ENCODE measurements around the gene AR.

Gene AR

GRCh38 chrX:67674741-67675140 lies 130.9 kb downstream of the AR start:
- no peak overlapping the region for H3K27ac ChIP-seq
- no peak for DNase-seq (ENCODE audit: low read depth, low spot score)
- no peak overlapping the region for H3K4me3 ChIP-seq
- no peaks in the 10 kb centered on the region for H3K36me3 ChIP-seq (ENCODE audit: insufficient read depth, low read length)
- no peak for TF ChIP-seq EZH2 (IDR thresholded peaks at IDR 0.05)
- no peak for TF ChIP-seq POLR2AphosphoS5 (IDR thresholded peaks at IDR 0.05; ENCODE audit: borderline replicate concordance, low read depth, low read length)
- no peak for TF ChIP-seq FOXP2 (optimal IDR thresholded peaks at IDR 0.05; ENCODE audit: control extremely low read depth, extremely low read length, insufficient read depth)
- no peaks in the 10 kb centered on the region for H3K9me3 ChIP-seq (ENCODE audit: low read depth, low read length)
- H3K9ac ChIP-seq (ENCODE audit: insufficient read length): no peak overlapping the region

- Histone ChIP-seq H3K9me3 (ENCODE audit: low read depth, low read length) (no peaks in the 10 kb centered on the region), H3K4me3 (no peak overlapping the region), H3K36me3 (ENCODE audit: insufficient read depth, low read length) (no peaks in the 10 kb centered on the region), H3K9ac (ENCODE audit: insufficient read length) (no peak overlapping the region), H3K27ac (no peak overlapping the region)
- no peak for TF ChIP-seq EZH2 (IDR thresholded peaks at IDR 0.05)
- TF ChIP-seq FOXP2 (optimal IDR thresholded peaks at IDR 0.05; ENCODE audit: control extremely low read depth, extremely low read length, insufficient read depth): no peak
- TF ChIP-seq POLR2AphosphoS5 (IDR thresholded peaks at IDR 0.05; ENCODE audit: borderline replicate concordance, low read depth, low read length): no peak
- no peak for DNase-seq (ENCODE audit: low read depth, low spot score)
These were observed 140.3 kb downstream of the AR start for GRCh38 chrX:67684136-67684535.

GRCh38 chrX:67692246-67692645 lies 148.4 kb downstream of the AR start:
- Histone ChIP-seq H3K27ac (no peak overlapping the region), H3K36me3 (ENCODE audit: insufficient read depth, low read length) (no peaks in the 10 kb centered on the region), H3K9ac (ENCODE audit: insufficient read length) (no peak overlapping the region), H3K9me3 (ENCODE audit: low read depth, low read length) (no peaks in the 10 kb centered on the region), H3K4me3 (no peak overlapping the region)
- no peak for DNase-seq (ENCODE audit: low read depth, low spot score)
- TF ChIP-seq POLR2AphosphoS5 (IDR thresholded peaks at IDR 0.05; ENCODE audit: borderline replicate concordance, low read depth, low read length): no peak
- TF ChIP-seq EZH2 (IDR thresholded peaks at IDR 0.05): no peak
- no peak for TF ChIP-seq FOXP2 (optimal IDR thresholded peaks at IDR 0.05; ENCODE audit: control extremely low read depth, extremely low read length, insufficient read depth)

DNA sequence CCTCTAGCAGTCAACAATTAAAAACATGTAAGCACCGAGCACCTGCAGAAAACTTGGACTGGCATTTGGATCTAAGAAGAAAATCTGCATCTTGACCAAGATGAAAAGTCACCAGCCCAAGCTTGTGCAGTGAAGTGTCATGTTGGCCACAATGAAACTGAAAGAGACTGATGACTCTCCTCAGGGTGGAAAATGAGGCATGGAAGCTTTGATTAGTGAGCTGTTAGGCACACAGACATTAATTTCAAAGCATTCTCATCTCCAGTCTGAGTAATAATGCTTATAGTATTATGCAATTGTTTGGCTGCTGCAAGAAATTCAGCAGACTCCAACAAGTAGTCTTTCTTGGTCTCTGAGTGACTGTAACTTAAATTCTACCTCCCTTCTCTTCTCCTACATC lies 150.1 kb downstream of the AR start:
- no peak for TF ChIP-seq FOXP2 (optimal IDR thresholded peaks at IDR 0.05; ENCODE audit: control extremely low read depth, extremely low read length, insufficient read depth)
- TF ChIP-seq EZH2 (IDR thresholded peaks at IDR 0.05): no peak
- TF ChIP-seq POLR2AphosphoS5 (IDR thresholded peaks at IDR 0.05; ENCODE audit: borderline replicate concordance, low read depth, low read length): no peak
- no peaks in the 10 kb centered on the region for H3K36me3 ChIP-seq (ENCODE audit: insufficient read depth, low read length)
- H3K9me3 ChIP-seq (ENCODE audit: low read depth, low read length): no peaks in the 10 kb centered on the region
- no peak overlapping the region for H3K9ac ChIP-seq (ENCODE audit: insufficient read length)
- DNase-seq (ENCODE audit: low read depth, low spot score): no peak
- no peak overlapping the region for H3K4me3 ChIP-seq
- no peak overlapping the region for H3K27ac ChIP-seq

DNA sequence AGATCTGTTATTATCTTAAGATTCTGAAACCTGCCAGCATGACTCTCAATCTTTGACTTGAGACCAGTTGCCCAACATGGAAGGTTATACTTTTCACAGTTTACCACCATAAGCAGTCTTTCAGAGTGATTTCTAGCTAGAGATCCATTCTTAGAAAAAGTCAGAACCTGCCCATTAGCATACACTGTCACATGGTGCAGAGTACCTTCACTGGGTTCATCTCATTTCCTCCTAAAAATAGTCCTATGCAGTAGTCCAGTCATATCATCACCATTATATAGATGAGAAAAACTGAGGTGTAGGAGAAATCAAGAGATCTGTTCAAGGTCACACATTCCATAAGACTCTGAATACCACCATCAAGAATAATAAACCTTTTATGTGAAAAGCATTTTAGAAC lies 153.6 kb downstream of the AR start:
- Histone ChIP-seq H3K4me3 (no peak overlapping the region), H3K36me3 (ENCODE audit: insufficient read depth, low read length) (no peaks in the 10 kb centered on the region), H3K9ac (ENCODE audit: insufficient read length) (no peak overlapping the region), H3K9me3 (ENCODE audit: low read depth, low read length) (no peaks in the 10 kb centered on the region), H3K27ac (no peak overlapping the region)
- no peak for TF ChIP-seq FOXP2 (optimal IDR thresholded peaks at IDR 0.05; ENCODE audit: control extremely low read depth, extremely low read length, insufficient read depth)
- no peak for TF ChIP-seq POLR2AphosphoS5 (IDR thresholded peaks at IDR 0.05; ENCODE audit: borderline replicate concordance, low read depth, low read length)
- TF ChIP-seq EZH2 (IDR thresholded peaks at IDR 0.05): no peak
- DNase-seq (ENCODE audit: low read depth, low spot score): no peak

GRCh38 chrX:67700602-67701001 lies 156.8 kb downstream of the AR start:
- TF ChIP-seq FOXP2 (optimal IDR thresholded peaks at IDR 0.05; ENCODE audit: control extremely low read depth, extremely low read length, insufficient read depth): no peak
- TF ChIP-seq EZH2 (IDR thresholded peaks at IDR 0.05): no peak
- no peak for TF ChIP-seq POLR2AphosphoS5 (IDR thresholded peaks at IDR 0.05; ENCODE audit: borderline replicate concordance, low read depth, low read length)
- Histone ChIP-seq H3K9ac (ENCODE audit: insufficient read length) (no peak overlapping the region), H3K36me3 (ENCODE audit: insufficient read depth, low read length) (no peaks in the 10 kb centered on the region), H3K4me3 (no peak overlapping the region), H3K27ac (no peak overlapping the region), H3K9me3 (ENCODE audit: low read depth, low read length) (no peaks in the 10 kb centered on the region)
- no peak for DNase-seq (ENCODE audit: low read depth, low spot score)

DNA sequence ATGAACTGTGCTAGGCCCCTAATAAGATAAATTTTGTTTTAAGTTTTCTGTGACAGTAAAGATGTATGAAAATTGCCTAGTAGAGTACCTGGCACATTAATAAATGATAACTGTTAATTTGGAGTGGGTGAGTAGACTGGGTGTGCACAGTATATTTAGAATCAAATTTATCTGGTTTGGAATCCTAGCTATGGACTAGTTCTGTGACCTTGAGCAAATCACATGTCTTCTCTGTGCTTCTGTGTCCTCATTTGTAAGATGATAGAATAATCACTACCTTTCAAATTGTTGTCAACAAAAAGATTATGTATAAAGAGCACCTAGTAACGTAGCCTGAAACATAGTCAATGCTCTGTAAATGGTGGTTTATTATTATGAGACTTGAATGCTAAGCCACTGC lies 170.2 kb downstream of the AR start:
- H3K27ac ChIP-seq: no peak overlapping the region
- H3K9ac ChIP-seq (ENCODE audit: insufficient read length): no peak overlapping the region
- no peak for DNase-seq (ENCODE audit: low read depth, low spot score)
- no peak for TF ChIP-seq POLR2AphosphoS5 (IDR thresholded peaks at IDR 0.05; ENCODE audit: borderline replicate concordance, low read depth, low read length)
- no peak for TF ChIP-seq FOXP2 (optimal IDR thresholded peaks at IDR 0.05; ENCODE audit: control extremely low read depth, extremely low read length, insufficient read depth)
- H3K9me3 ChIP-seq (ENCODE audit: low read depth, low read length): no peaks in the 10 kb centered on the region
- no peaks in the 10 kb centered on the region; the same call in 1 of the 2 replicates for H3K36me3 ChIP-seq (ENCODE audit: insufficient read depth, low read length)
- no peak overlapping the region for H3K4me3 ChIP-seq

DNA sequence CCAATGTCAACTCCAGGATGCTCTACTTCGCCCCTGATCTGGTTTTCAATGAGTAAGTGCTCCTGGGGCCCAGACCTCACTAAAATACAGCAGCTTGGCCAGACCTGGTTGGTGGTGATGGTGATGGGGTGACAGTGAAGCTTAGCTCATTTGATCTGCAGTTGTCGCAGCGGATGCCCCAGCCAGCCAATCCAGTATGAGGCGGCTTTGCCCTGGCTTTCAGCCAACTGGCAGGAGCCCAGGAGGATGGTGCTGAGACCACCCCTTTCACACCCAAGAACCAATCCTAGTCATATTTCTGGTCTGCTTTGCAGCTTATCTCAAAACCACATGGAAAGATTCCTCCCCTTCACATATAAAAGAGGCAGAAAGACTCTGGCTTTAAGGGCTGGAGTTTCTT lies 173.8 kb downstream of the AR start:
- Histone ChIP-seq H3K36me3 (ENCODE audit: insufficient read depth, low read length) (no peaks in the 10 kb centered on the region), H3K9me3 (ENCODE audit: low read depth, low read length) (no peaks in the 10 kb centered on the region), H3K9ac (ENCODE audit: insufficient read length) (no peak overlapping the region), H3K4me3 (no peak overlapping the region), H3K27ac (no peak overlapping the region)
- no peak for DNase-seq (ENCODE audit: low read depth, low spot score)
- TF ChIP-seq POLR2AphosphoS5 (IDR thresholded peaks at IDR 0.05; ENCODE audit: borderline replicate concordance, low read depth, low read length) (no peak), FOXP2 (optimal IDR thresholded peaks at IDR 0.05; ENCODE audit: control extremely low read depth, extremely low read length, insufficient read depth) (no peak), EZH2 (IDR thresholded peaks at IDR 0.05) (no peak)

DNA sequence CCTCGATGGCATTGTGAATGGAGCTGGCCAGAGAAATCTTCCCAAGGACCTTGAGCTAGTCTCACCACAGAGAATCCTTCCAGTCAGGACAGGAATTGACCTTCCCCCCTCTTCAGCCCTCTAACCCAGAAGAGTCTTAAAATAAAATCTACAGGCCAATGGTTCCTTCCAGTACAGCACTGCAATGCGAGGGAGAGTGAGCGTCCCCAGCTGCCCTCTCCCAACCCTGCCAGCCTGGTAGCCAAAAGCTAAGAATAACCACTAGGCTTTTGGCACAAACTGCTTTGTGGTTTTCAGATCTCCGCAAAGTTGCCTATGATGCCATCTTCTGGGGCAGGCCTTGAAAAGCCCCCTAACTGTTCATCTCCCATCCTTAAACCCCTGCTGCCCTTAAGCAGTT lies 175.1 kb downstream of the AR start:
- no peak overlapping the region for H3K27ac ChIP-seq
- H3K4me3 ChIP-seq: no peak overlapping the region
- H3K9ac ChIP-seq (ENCODE audit: insufficient read length): no peak overlapping the region
- no peak for DNase-seq (ENCODE audit: low read depth, low spot score)
- no peaks in the 10 kb centered on the region for H3K9me3 ChIP-seq (ENCODE audit: low read depth, low read length)
- H3K36me3 ChIP-seq (ENCODE audit: insufficient read depth, low read length): no peaks in the 10 kb centered on the region
- TF ChIP-seq EZH2 (IDR thresholded peaks at IDR 0.05): no peak
- TF ChIP-seq FOXP2 (optimal IDR thresholded peaks at IDR 0.05; ENCODE audit: control extremely low read depth, extremely low read length, insufficient read depth): no peak
- no peak for TF ChIP-seq POLR2AphosphoS5 (IDR thresholded peaks at IDR 0.05; ENCODE audit: borderline replicate concordance, low read depth, low read length)

All from SK-N-MC (cell line).